ENCODE data around the gene DDIT4. TPM values are rescaled to one million over a fixed set of nuclear protein-coding genes. Genes with fewer than 3 reads are reported as not detected.

Gene DDIT4
- total and polyA plus RNA-seq, 12 donors, result 100 to 711 (median 255) TPM

DNA sequence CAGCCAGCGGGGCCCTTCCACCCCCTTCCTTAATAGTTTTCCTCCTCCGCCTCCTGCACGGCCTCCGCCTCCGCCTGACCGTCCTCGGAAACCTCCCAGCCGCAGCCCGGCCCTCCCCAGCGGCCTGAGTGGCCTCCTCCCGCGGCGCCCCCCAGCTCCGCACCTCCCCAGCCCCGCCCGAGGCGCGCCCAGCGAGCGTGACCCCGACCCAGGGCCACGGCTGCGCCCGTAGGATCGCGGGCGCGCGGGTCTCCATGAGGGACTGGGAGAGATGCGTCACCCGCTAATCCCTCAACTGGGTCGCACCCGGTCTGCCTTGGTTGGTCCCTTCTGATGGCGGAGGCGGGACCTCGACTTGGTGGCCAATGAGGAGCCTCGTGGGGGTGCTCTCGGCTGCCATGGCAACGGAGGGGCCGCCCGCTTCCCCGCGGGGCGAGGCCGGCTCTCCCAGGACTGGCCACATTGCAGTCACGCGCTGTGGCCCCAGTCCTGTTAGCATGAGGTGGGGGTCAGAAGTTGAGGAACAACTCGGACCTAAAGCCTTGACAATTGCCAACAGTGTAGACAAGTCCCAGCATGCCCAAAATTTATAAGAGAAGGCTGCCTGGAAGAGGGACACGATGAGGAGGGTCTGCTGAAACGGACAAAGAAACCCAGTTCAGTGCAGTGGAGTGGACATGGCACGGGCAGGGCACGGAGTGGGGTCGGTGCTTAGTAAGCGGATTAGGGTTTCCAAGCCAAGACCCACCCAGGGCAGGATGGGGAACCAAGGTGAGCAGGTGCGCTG, 24.3 kb downstream of the DDIT4 start:
- Histone ChIP-seq H3K9me3 (replicated peaks in 1 of 3) (no peaks in the 10 kb centered on the region), H3K27ac (peak overlapping the region; percentile 51 to 97 (median 85)), H3K27me3 (no peaks in the 10 kb centered on the region), H3K4me3 (peak overlapping the region in 2 of 4 donors; percentile 42 to 63), H3K4me1 (replicated peaks in 1 of 2) (peaks cover 15 to 24% of the 10 kb centered on the region in 2 donors), H3K36me3 (replicated peaks in 1 of 2) (no peaks in the 10 kb centered on the region)
- TF ChIP-seq, protein P1, sequence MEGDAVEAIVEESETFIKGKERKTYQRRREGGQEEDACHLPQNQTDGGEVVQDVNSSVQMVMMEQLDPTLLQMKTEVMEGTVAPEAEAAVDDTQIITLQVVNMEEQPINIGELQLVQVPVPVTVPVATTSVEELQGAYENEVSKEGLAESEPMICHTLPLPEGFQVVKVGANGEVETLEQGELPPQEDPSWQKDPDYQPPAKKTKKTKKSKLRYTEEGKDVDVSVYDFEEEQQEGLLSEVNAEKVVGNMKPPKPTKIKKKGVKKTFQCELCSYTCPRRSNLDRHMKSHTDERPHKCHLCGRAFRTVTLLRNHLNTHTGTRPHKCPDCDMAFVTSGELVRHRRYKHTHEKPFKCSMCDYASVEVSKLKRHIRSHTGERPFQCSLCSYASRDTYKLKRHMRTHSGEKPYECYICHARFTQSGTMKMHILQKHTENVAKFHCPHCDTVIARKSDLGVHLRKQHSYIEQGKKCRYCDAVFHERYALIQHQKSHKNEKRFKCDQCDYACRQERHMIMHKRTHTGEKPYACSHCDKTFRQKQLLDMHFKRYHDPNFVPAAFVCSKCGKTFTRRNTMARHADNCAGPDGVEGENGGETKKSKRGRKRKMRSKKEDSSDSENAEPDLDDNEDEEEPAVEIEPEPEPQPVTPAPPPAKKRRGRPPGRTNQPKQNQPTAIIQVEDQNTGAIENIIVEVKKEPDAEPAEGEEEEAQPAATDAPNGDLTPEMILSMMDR (IDR thresholded peaks at IDR 0.05), result no peak
- TF ChIP-seq POLR2A (IDR thresholded peaks at IDR 0.05), result peak; percentile 79 to 89
- DNase-seq, result peak; percentile 99 to 100 (median 100)
- WGBS, 4 donors, result 6 to 15% (median 10%) methylated on average over 16 to 55 of the region's 55 CpGs
- intact Hi-C loops (cut with DNase I), result loop anchor here in 1 of 2 donors (2.0 kb wide), 1 partner anchor 23 kb away; no protein-coding TSS in a partner anchor

DNA sequence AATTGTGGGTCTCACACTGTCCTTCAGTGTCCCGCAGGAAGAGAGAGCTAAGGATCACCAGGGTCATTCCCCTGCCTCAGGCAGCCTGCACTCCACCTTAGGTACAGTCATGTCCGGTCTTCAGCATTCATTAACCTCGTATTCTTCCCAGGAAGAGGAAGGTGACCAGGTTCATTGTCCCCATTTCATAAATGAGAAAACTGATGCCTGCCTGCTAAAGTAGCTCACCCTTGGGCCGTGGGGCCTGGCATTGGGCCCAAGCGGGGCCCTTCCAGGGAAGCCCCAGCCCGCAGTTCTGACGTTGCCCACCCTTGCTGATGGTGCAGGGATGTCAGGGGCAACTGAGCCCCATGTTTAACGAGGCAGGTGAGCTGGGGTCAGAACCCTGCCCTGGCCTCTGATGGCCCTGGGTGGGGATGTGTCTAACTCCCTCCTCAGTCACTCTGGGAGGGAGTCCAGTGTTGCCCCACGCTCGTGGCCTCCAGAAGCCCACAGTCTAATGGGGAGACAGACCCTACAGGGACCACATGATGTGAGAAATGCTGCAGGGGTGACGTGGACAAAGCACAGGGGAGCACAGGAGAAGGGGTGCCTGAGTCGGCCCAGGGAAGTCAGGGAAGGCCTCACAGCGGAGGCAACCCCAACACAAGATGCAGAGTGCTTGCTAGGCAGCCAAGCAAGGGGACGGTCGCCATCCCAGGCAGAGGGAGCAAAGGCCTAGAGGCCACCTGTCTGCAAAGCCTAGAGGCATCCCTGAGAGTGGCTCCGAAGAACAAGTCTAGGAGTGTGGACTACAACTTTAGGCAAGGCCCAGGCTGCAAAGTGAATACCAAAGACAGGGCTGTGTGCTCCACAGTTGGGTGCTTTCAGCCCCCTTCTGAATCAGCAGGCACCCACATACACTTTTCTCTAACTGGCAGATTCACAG, 25.1 kb downstream of the DDIT4 start:
- intact Hi-C loops (cut with DNase I), result no loop called here
- H3K36me3 ChIP-seq (replicated peaks in 1 of 2), result no peaks in the 10 kb centered on the region
- no peak for TF ChIP-seq POLR2A (IDR thresholded peaks at IDR 0.05)
- TF ChIP-seq, protein P1 (IDR thresholded peaks at IDR 0.05), result no peak
- no peak overlapping the region for H3K4me3 ChIP-seq
- 80 to 88% (median 83%) methylated on average over 13 to 16 of the region's 16 CpGs for WGBS, 4 donors
- no peaks in the 10 kb centered on the region for H3K9me3 ChIP-seq (replicated peaks in 1 of 3)
- peaks cover 15 to 24% of the 10 kb centered on the region in 2 donors for H3K4me1 ChIP-seq (replicated peaks in 1 of 2)
- DNase-seq, result no peak
- no peaks in the 10 kb centered on the region for H3K27me3 ChIP-seq
- H3K27ac ChIP-seq, result peak overlapping the region; percentile 21 to 97 (median 82)

DNA sequence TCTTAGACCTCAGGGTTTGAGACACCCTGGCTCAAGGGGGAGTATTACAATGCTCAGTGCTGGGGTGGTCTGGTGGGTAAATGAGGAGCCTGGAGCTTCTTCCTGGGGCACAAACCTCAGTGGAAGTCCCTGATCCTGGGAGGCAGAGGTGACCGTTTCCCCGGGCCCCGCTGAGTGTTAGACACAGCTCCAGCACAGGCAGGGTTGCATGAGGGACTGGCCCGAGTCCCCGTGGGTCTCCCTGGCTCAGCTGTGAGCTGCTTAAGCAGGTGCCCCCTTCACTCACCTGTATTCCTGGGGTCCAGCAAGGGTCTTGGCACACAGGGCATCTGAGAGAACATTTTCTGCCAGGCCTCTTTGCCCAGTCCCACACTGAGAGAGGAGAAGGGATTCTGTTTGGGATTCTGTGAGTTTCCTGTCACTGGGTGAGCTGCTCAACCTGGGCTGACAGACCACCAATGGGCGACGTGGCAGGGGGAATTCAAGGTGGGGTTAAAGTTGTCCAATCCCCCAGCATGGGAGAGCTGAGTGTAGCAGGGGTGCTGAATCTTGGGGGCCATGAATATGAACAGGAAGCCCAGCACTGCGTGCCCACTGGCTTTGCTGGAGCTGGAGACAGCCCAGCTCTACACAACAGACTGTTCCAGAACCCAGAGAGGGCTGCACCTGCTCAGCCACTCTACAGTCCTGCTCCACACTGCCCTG, 29.9 kb downstream of the DDIT4 start:
- Histone ChIP-seq H3K4me3 (no peak overlapping the region), H3K27me3 (no peaks in the 10 kb centered on the region), H3K9me3 (replicated peaks in 1 of 3) (no peaks in the 10 kb centered on the region), H3K36me3 (replicated peaks in 1 of 2) (no peaks in the 10 kb centered on the region), H3K27ac (no peak overlapping the region), H3K4me1 (replicated peaks in 1 of 2) (peaks cover 9 to 19% of the 10 kb centered on the region in 2 donors)
- no peak for DNase-seq
- TF ChIP-seq, protein P1 (IDR thresholded peaks at IDR 0.05), result no peak
- TF ChIP-seq POLR2A (IDR thresholded peaks at IDR 0.05), result no peak
- intact Hi-C loops (cut with DNase I), result no loop called here
- WGBS, 4 donors, result 82 to 100% (median 89%) methylated on average over 2 to 8 of the region's 8 CpGs

Measured in adrenal gland (tissue), 12 donors.